ENCODE results near the gene PRKACB. TPM values are rescaled to one million over a fixed set of nuclear protein-coding genes. Genes with fewer than 3 reads are reported as not detected.

The PRKACB gene
- total RNA-seq, 1 donor from 2014 or later, result 34.9 TPM

GRCh38 chr1:84242641-84243040 is 98.6 kb downstream of the PRKACB start:
- H3K4me3 ChIP-seq, result no peak overlapping the region
- no peaks in the 10 kb centered on the region for H3K9me3 ChIP-seq (replicated peaks)
- no peaks in the 10 kb centered on the region for H3K4me1 ChIP-seq
- H3K27ac ChIP-seq (replicated peaks), result no peak overlapping the region
- H3K27me3 ChIP-seq (ENCODE audit: low read depth), result no peaks in the 10 kb centered on the region
- no peak for TF ChIP-seq CTCF (IDR thresholded peaks at IDR 0.05; ENCODE audit: borderline replicate concordance)
- no peaks in the 10 kb centered on the region for H3K36me3 ChIP-seq
- no peak for DNase-seq
- intact Hi-C loops (cut with micrococcal nuclease), result no loop called here

- Histone ChIP-seq H3K36me3 (no peaks in the 10 kb centered on the region), H3K27me3 (ENCODE audit: low read depth) (no peaks in the 10 kb centered on the region), H3K27ac (replicated peaks) (no peak overlapping the region), H3K9me3 (replicated peaks) (peaks cover 7% of the 10 kb centered on the region), H3K4me3 (no peak overlapping the region), H3K4me1 (no peaks in the 10 kb centered on the region)
- TF ChIP-seq CTCF (IDR thresholded peaks at IDR 0.05; ENCODE audit: borderline replicate concordance), result no peak
- intact Hi-C loops (cut with micrococcal nuclease), result no loop called here
- no peak for DNase-seq
Measured at GRCh38 chr1:84245563-84245962, 101.5 kb downstream of the PRKACB start.

GRCh38 chr1:84246213-84246612 is 102.1 kb downstream of the PRKACB start:
- H3K9me3 ChIP-seq (replicated peaks), result peaks cover 13% of the 10 kb centered on the region
- no peak for TF ChIP-seq CTCF (IDR thresholded peaks at IDR 0.05; ENCODE audit: borderline replicate concordance)
- H3K27ac ChIP-seq (replicated peaks), result no peak overlapping the region
- no peaks in the 10 kb centered on the region for H3K36me3 ChIP-seq
- no peaks in the 10 kb centered on the region for H3K27me3 ChIP-seq (ENCODE audit: low read depth)
- no peak for DNase-seq
- no peak overlapping the region for H3K4me3 ChIP-seq
- no peaks in the 10 kb centered on the region for H3K4me1 ChIP-seq
- intact Hi-C loops (cut with micrococcal nuclease), result no loop called here

GRCh38 chr1:84247425-84248220 is 103.6 kb downstream of the PRKACB start:
- no peak for DNase-seq
- Histone ChIP-seq H3K9me3 (replicated peaks) (peaks cover 16% of the 10 kb centered on the region), H3K27ac (replicated peaks) (no peak overlapping the region), H3K4me1 (no peaks in the 10 kb centered on the region), H3K36me3 (no peaks in the 10 kb centered on the region), H3K27me3 (ENCODE audit: low read depth) (no peaks in the 10 kb centered on the region), H3K4me3 (no peak overlapping the region)
- TF ChIP-seq CTCF (IDR thresholded peaks at IDR 0.05; ENCODE audit: borderline replicate concordance), result no peak
- intact Hi-C loops (cut with micrococcal nuclease), result no loop called here

- no peak overlapping the region for H3K27ac ChIP-seq (replicated peaks)
- H3K9me3 ChIP-seq (replicated peaks), result peaks cover 16% of the 10 kb centered on the region
- DNase-seq, result no peak
- peaks cover 20% of the 10 kb centered on the region for H3K4me1 ChIP-seq
- TF ChIP-seq CTCF (IDR thresholded peaks at IDR 0.05; ENCODE audit: borderline replicate concordance), result no peak
- H3K4me3 ChIP-seq, result no peak overlapping the region
- H3K36me3 ChIP-seq, result no peaks in the 10 kb centered on the region
- intact Hi-C loops (cut with micrococcal nuclease), result no loop called here
- H3K27me3 ChIP-seq (ENCODE audit: low read depth), result no peaks in the 10 kb centered on the region
Measured at GRCh38 chr1:84250668-84251067, 106.6 kb downstream of the PRKACB start.
